Measurements from ENCODE around the gene DCDC1.

The DCDC1 gene

DNA sequence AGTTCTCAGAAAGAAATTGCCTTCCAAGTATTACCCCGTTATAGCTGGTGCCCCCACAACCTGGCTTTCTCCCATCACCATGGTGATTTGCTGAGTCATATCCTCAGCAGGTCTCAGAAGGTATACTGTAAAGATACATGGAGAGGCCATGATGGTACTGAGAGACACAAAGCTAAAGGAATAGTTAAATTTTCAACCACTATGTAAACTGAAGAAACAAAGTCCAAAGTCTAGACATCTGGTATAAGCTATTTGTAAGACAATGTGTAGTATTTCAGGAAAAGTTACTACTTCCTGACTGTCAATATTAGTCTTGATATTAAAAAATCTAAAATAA, 377.1 kb downstream of the DCDC1 start:
- H3K36me3 ChIP-seq (ENCODE audit: control insufficient read depth, insufficient read depth, low read length), result no peaks in the 10 kb centered on the region
- no peaks in the 10 kb centered on the region for H3K9me3 ChIP-seq (ENCODE audit: control insufficient read depth, low read length)
- no peaks in the 10 kb centered on the region for H3K27me3 ChIP-seq (ENCODE audit: control insufficient read depth, insufficient read depth, low read length)
- no peak overlapping the region for H3K4me3 ChIP-seq (ENCODE audit: low read length)
- no peak overlapping the region for H3K9ac ChIP-seq (ENCODE audit: low read length)
- no peaks in the 10 kb centered on the region for H3K4me1 ChIP-seq (ENCODE audit: control insufficient read depth, insufficient read depth, low read length)

DNA sequence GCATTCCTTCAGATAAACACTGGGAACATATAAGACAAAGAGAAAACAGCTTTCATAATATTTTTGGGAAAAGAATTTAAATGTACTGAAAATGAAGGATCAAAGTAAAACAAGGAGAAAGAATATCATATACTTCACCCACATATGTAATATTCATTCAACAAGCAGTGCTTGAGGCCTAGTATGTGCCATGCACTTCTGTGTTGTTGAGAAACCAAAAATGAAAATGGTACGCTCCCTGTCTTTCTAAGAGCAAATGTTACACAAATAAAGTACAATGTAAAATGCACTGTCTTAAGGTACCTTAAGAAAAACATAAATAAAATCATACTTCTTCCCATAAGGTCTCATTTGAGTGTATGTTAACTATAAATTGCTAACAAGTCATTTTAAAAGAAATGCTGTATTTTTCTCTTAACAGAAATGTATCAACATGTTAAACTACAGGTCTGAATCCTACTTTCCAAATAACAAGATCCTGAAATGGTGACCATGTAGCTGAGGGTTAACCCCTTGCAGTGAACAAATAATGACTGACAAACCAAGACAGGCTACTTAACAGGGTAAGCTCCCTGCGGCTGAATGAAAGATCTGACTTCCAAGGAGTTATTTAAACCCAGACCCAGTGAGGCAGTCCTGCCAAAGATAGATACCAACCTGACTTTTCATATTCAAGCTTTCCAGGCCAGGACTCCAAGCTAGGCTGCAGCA, 377.6 kb downstream of the DCDC1 start:
- H3K36me3 ChIP-seq (ENCODE audit: control insufficient read depth, insufficient read depth, low read length), result no peaks in the 10 kb centered on the region
- H3K4me3 ChIP-seq (ENCODE audit: low read length), result no peak overlapping the region
- no peaks in the 10 kb centered on the region for H3K27me3 ChIP-seq (ENCODE audit: control insufficient read depth, insufficient read depth, low read length)
- no peak overlapping the region for H3K9ac ChIP-seq (ENCODE audit: low read length)
- no peaks in the 10 kb centered on the region for H3K9me3 ChIP-seq (ENCODE audit: control insufficient read depth, low read length)
- no peaks in the 10 kb centered on the region for H3K4me1 ChIP-seq (ENCODE audit: control insufficient read depth, insufficient read depth, low read length)

- Histone ChIP-seq H3K27me3 (ENCODE audit: control insufficient read depth, insufficient read depth, low read length) (no peaks in the 10 kb centered on the region), H3K4me3 (ENCODE audit: low read length) (no peak overlapping the region), H3K36me3 (ENCODE audit: control insufficient read depth, insufficient read depth, low read length) (no peaks in the 10 kb centered on the region), H3K4me1 (ENCODE audit: control insufficient read depth, insufficient read depth, low read length) (no peaks in the 10 kb centered on the region), H3K9ac (ENCODE audit: low read length) (no peak overlapping the region), H3K9me3 (ENCODE audit: control insufficient read depth, low read length) (no peaks in the 10 kb centered on the region)
Measured at GRCh38 chr11:30991376-30991775, 378.2 kb downstream of the DCDC1 start.

- no peak overlapping the region for H3K4me3 ChIP-seq (ENCODE audit: low read length)
- no peaks in the 10 kb centered on the region for H3K27me3 ChIP-seq (ENCODE audit: control insufficient read depth, insufficient read depth, low read length)
- no peaks in the 10 kb centered on the region for H3K4me1 ChIP-seq (ENCODE audit: control insufficient read depth, insufficient read depth, low read length)
Measured at GRCh38 chr11:30990625-30991296, 378.8 kb downstream of the DCDC1 start.

GRCh38 chr11:30987819-30988218, 381.7 kb downstream of the DCDC1 start:
- H3K9me3 ChIP-seq (ENCODE audit: control insufficient read depth, low read length), result no peaks in the 10 kb centered on the region
- no peak overlapping the region for H3K4me3 ChIP-seq (ENCODE audit: low read length)
- no peaks in the 10 kb centered on the region for H3K4me1 ChIP-seq (ENCODE audit: control insufficient read depth, insufficient read depth, low read length)
- H3K27me3 ChIP-seq (ENCODE audit: control insufficient read depth, insufficient read depth, low read length), result no peaks in the 10 kb centered on the region
- no peak overlapping the region for H3K9ac ChIP-seq (ENCODE audit: low read length)
- no peaks in the 10 kb centered on the region for H3K36me3 ChIP-seq (ENCODE audit: control insufficient read depth, insufficient read depth, low read length)

More at GRCh38 chr11:30990625-30991296, 378.8 kb downstream of the DCDC1 start:
- H3K36me3 ChIP-seq (ENCODE audit: control insufficient read depth, insufficient read depth, low read length), result no peaks in the 10 kb centered on the region
- H3K9ac ChIP-seq (ENCODE audit: low read length), result no peak overlapping the region
- no peaks in the 10 kb centered on the region for H3K9me3 ChIP-seq (ENCODE audit: control insufficient read depth, low read length)

GRCh38 chr11:30985536-30985935, 384.0 kb downstream of the DCDC1 start:
- Histone ChIP-seq H3K36me3 (ENCODE audit: control insufficient read depth, insufficient read depth, low read length) (no peaks in the 10 kb centered on the region), H3K9me3 (ENCODE audit: control insufficient read depth, low read length) (no peaks in the 10 kb centered on the region), H3K4me1 (ENCODE audit: control insufficient read depth, insufficient read depth, low read length) (no peaks in the 10 kb centered on the region), H3K9ac (ENCODE audit: low read length) (no peak overlapping the region), H3K4me3 (ENCODE audit: low read length) (no peak overlapping the region), H3K27me3 (ENCODE audit: control insufficient read depth, insufficient read depth, low read length) (no peaks in the 10 kb centered on the region)

- Histone ChIP-seq H3K4me3 (ENCODE audit: low read length) (no peak overlapping the region), H3K9ac (ENCODE audit: low read length) (no peak overlapping the region), H3K27me3 (ENCODE audit: control insufficient read depth, insufficient read depth, low read length) (no peaks in the 10 kb centered on the region), H3K36me3 (ENCODE audit: control insufficient read depth, insufficient read depth, low read length) (no peaks in the 10 kb centered on the region), H3K4me1 (ENCODE audit: control insufficient read depth, insufficient read depth, low read length) (no peaks in the 10 kb centered on the region), H3K9me3 (ENCODE audit: control insufficient read depth, low read length) (no peaks in the 10 kb centered on the region)
Measured at GRCh38 chr11:30984827-30985226, 384.7 kb downstream of the DCDC1 start.

GRCh38 chr11:30984442-30984816, 385.1 kb downstream of the DCDC1 start:
- Histone ChIP-seq H3K27me3 (ENCODE audit: control insufficient read depth, insufficient read depth, low read length) (no peaks in the 10 kb centered on the region), H3K9me3 (ENCODE audit: control insufficient read depth, low read length) (no peaks in the 10 kb centered on the region), H3K4me3 (ENCODE audit: low read length) (no peak overlapping the region), H3K36me3 (ENCODE audit: control insufficient read depth, insufficient read depth, low read length) (no peaks in the 10 kb centered on the region), H3K4me1 (ENCODE audit: control insufficient read depth, insufficient read depth, low read length) (no peaks in the 10 kb centered on the region), H3K9ac (ENCODE audit: low read length) (no peak overlapping the region)

GRCh38 chr11:30983776-30984441, 385.6 kb downstream of the DCDC1 start:
- Histone ChIP-seq H3K36me3 (ENCODE audit: control insufficient read depth, insufficient read depth, low read length) (no peaks in the 10 kb centered on the region), H3K27me3 (ENCODE audit: control insufficient read depth, insufficient read depth, low read length) (no peaks in the 10 kb centered on the region), H3K4me1 (ENCODE audit: control insufficient read depth, insufficient read depth, low read length) (no peaks in the 10 kb centered on the region), H3K9ac (ENCODE audit: low read length) (no peak overlapping the region), H3K9me3 (ENCODE audit: control insufficient read depth, low read length) (no peaks in the 10 kb centered on the region), H3K4me3 (ENCODE audit: low read length) (no peak overlapping the region)

DNA sequence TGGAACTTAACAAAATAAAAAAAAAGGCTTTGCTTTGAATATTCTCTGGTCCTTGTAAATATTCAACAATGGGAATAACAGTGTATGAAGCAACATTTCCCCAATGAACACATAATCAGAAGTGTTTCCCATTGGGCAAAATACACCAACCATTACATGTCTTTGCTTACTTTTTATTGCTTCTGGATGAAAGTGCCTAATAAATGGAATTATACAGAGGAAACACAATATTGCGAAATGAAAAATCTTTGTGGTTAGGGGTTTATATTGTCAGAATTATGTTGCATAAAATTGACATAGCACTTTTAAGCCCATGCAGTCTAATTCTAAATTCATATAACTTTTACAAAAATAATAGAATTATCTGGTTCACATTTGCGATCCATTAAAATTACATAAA, 386.4 kb downstream of the DCDC1 start:
- H3K27me3 ChIP-seq (ENCODE audit: control insufficient read depth, insufficient read depth, low read length), result no peaks in the 10 kb centered on the region

GRCh38 chr11:30967579-30967978, 402.0 kb downstream of the DCDC1 start:
- Histone ChIP-seq H3K4me3 (ENCODE audit: low read length) (no peak overlapping the region), H3K27me3 (ENCODE audit: control insufficient read depth, insufficient read depth, low read length) (no peaks in the 10 kb centered on the region)

More for the DNA sequence above, 386.4 kb downstream of the DCDC1 start:
- Histone ChIP-seq H3K36me3 (ENCODE audit: control insufficient read depth, insufficient read depth, low read length) (no peaks in the 10 kb centered on the region), H3K9me3 (ENCODE audit: control insufficient read depth, low read length) (no peaks in the 10 kb centered on the region), H3K4me1 (ENCODE audit: control insufficient read depth, insufficient read depth, low read length) (no peaks in the 10 kb centered on the region), H3K4me3 (ENCODE audit: low read length) (no peak overlapping the region), H3K9ac (ENCODE audit: low read length) (no peak overlapping the region)

DNA sequence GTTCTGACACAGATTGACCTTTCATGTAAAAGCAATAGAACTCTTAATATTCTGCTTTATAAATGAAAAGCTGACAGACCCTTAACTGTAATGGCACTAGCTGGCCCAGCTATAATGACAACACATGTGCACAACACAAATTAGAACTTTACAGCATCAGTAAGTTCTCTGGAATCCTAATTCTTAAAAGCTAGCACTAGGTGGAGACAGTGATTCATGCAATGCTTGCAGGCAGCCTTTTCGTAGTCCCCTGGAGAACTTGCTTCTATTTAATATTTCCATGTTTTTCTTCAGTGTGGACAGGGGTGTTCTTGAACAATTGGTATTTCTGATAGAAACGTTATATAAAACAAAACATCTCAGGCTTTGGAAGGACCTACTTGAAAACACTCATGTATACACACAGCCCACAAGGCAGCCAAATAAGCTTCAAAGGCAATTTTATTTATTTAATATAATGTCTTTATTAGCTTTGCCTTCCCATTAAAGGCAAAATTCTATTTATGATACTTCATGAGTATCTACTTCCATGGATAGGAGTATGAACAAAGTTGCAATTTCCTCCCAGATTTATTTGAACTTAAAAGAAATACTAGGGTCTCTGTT, 409.0 kb downstream of the DCDC1 start:
- Histone ChIP-seq H3K36me3 (ENCODE audit: control insufficient read depth, insufficient read depth, low read length) (no peaks in the 10 kb centered on the region), H3K4me3 (ENCODE audit: low read length) (no peak overlapping the region), H3K9ac (ENCODE audit: low read length) (no peak overlapping the region), H3K27me3 (ENCODE audit: control insufficient read depth, insufficient read depth, low read length) (no peaks in the 10 kb centered on the region), H3K9me3 (ENCODE audit: control insufficient read depth, low read length) (no peaks in the 10 kb centered on the region), H3K4me1 (ENCODE audit: control insufficient read depth, insufficient read depth, low read length) (no peaks in the 10 kb centered on the region)

More at GRCh38 chr11:30967579-30967978, 402.0 kb downstream of the DCDC1 start:
- Histone ChIP-seq H3K36me3 (ENCODE audit: control insufficient read depth, insufficient read depth, low read length) (no peaks in the 10 kb centered on the region), H3K9ac (ENCODE audit: low read length) (no peak overlapping the region), H3K9me3 (ENCODE audit: control insufficient read depth, low read length) (no peaks in the 10 kb centered on the region), H3K4me1 (ENCODE audit: control insufficient read depth, insufficient read depth, low read length) (no peaks in the 10 kb centered on the region)

All from mucosa of stomach (tissue), 1 donor.